HG03025 (cell line): ENCODE data around the gene AKAP17A.
"Not testable (repeated sequence)": the region's sequence is repeated elsewhere in the genome, so short reads cannot be mapped to it uniquely, and the experiment has no call there.

Experiments used
- ATAC-seq: cut with Tn5 transposase; IDR thresholded peaks from one replicate; pipeline ENCODE4 v1.9.1; 2021; ENCODE audit warnings: mild to moderate bottlenecking, moderate library complexity; ENCODE audit not compliant: unreplicated experiment, low FRiP score

Gene AKAP17A, protein sequence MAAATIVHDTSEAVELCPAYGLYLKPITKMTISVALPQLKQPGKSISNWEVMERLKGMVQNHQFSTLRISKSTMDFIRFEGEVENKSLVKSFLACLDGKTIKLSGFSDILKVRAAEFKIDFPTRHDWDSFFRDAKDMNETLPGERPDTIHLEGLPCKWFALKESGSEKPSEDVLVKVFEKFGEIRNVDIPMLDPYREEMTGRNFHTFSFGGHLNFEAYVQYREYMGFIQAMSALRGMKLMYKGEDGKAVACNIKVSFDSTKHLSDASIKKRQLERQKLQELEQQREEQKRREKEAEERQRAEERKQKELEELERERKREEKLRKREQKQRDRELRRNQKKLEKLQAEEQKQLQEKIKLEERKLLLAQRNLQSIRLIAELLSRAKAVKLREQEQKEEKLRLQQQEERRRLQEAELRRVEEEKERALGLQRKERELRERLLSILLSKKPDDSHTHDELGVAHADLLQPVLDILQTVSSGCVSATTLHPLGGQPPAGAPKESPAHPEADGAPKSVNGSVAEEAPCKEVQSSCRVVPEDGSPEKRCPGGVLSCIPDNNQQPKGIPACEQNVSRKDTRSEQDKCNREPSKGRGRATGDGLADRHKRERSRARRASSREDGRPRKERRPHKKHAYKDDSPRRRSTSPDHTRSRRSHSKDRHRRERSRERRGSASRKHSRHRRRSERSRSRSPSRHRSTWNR

DNA sequence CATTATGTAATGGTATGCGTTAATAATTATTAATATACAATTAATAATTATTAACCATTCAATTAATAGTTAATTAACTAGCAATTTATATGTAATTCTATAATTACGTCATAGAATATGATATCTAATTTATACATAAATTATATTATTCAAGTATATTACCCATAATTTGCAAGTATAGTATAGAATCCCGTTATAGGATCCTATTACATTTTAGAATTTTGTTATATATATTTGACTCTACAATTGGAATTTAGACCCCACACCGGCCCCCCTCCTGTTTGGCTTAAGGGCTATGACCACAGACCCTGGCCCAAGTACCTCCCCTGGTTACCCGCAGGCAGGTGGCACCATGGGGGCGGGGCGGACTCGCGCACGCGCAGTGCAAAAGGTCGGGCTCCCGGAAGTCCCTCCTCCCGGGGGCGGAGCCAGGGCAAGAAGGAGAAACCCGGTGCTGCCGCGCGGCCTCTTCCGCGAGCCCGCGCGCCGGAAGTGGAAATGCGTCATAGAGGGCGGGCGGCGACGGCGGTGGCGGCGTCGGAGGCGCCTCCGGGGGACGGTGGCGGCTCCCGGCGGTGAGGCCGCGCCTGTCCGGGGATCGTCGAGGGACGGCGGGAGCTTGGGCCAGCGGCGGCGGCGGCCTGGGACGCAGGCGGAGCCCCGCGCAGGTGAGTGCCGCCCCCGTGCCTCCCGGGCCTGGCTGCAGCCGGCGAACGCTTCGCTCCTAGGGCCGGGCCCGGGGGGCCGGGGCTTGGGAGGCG, at the start of gene AKAP17A:
AKAP17A (plus strand) TSS at position 503 of the 761 bp plus-strand sequence. CDS start 1,859 bp downstream, outside the sequence.
- peak; percentile 78 for ATAC-seq

GRCh38 chrX:1542994-1543725, 48.2 kb upstream of the AKAP17A start:
- no peak for ATAC-seq

DNA sequence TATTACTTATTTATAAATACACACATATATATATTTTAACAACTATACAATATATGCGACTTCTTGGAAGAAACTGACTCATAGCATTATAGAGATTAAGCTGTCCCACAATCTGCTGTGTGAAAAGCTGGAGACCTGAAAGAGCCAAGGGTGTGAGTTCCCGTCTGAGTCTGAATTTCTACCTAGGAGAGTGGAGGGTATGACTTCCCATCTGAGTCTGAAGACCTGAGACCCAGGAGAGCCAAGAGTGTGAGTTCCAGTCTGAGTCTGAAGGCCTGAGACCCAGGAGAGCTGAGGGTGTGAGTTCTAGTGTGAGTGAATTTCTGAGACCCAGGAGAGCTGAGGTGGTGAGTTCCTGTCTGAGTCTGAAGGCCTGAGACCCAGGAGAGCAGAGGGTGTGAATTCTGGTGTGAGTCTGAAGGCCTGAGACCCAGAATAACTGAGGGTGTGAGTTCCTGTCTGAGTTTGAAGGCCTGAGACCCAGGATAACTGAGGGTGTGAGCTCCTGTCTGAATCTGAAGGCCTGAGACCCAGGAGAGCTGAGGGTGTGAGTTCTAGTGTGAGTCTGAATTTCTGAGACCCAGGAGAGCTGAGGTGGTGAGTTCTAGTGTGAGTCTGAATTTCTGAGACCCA, 45.5 kb upstream of the AKAP17A start:
- no peak for ATAC-seq

- no peak for ATAC-seq
Measured at GRCh38 chrX:1546691-1547251, 44.6 kb upstream of the AKAP17A start.

GRCh38 chrX:1551959-1552546, 39.4 kb upstream of the AKAP17A start:
- no peak for ATAC-seq

DNA sequence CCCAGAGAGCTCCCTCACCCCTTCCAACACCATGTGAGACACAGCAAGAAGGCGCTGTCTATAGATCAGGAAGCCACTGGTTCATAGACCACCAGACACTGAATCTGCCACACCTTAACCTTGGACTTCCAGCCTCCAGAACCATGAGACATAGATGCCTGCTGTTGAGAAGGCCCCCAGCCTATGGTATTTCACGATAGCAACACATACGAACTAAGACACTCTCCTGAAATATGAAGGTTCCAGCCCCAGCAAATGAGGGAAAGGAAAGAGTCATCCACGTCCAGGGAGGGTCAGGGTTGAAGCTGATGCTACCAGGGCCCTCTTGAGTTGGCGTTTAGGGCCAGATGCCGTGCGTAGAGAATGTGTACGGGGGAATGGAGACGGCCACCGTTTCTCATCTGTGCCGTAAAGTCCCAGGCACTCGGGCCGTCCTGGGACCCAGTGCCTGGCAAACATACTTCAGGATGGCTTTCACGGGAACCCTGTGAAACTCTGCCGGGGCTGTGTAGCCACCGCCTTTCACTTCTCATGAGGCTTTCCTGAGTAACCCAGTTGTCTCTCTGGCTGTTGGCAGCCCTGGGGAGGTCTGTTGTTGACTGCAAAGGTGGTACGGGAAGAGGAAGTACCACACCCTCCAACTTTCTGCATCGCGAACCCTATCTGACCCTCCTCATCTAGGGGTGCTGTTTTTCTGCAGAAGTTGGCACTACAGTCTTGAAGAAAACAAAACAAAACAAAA, 36.8 kb upstream of the AKAP17A start:
- peak; percentile 49 for ATAC-seq

DNA sequence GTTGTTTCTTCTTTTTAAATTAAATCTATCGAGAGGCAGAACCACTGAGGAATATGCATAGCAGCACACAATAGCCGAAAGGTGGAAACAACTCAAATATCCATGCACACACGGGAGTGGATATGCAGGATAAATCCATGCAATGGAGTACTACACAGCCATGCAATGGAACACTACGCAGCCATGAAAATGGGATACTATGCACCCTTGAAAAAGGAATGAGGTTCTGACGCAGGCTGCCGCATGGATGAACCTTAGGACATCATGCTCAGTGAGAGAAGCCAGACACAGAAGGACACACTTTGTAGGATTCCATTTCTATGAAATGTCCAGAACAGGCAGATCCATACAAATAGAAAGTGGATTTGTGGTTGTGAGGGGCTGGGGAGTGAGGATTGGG, 36.0 kb upstream of the AKAP17A start:
- no peak for ATAC-seq

DNA sequence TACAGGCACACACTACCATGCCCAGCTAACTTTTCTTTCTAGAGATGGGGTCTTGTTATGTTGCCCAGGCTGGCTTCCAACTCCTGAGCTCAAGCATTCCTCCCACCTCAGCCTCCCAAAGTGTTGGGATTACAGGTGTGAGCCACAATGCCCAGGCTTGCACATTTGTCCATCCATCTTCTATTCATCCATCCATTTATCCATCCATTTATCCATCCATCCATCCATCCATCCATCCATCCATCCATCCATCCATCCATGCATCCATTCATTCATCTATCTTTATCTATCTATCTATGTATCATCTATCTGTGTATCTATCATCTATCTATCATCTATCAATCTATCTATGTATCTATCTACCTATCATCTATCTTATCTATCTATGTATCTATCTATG, 34.0 kb upstream of the AKAP17A start:
- ATAC-seq, result not testable (repeated sequence)

- ATAC-seq, result no peak
Measured at GRCh38 chrX:1558761-1559468, 32.5 kb upstream of the AKAP17A start.

DNA sequence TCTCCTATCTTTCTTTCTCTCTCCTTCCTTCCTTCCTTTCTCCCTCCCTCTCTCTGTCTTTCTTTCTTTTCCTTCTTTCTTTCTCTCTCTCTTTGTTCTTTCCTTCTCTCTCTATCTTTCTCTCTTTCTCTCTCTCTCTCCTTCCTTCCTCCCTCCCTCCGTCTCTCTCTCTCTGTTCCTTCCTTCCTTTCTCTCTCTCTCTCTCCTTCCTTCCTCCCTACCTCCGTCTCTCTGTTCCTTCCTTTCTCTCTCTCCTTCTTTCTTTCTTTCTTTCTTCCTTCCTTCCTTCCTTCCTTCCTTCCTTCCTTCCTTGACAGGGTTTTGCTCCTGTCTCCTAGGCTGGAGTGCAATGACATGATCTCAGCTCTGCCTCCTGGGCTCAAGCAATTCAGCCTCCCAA, 30.2 kb upstream of the AKAP17A start:
- ATAC-seq, result no peak

- ATAC-seq, result not testable (repeated sequence)
Measured at GRCh38 chrX:1564077-1564476, 27.3 kb upstream of the AKAP17A start.

GRCh38 chrX:1564750-1565683, 26.4 kb upstream of the AKAP17A start:
- peak; percentile 64 for ATAC-seq

DNA sequence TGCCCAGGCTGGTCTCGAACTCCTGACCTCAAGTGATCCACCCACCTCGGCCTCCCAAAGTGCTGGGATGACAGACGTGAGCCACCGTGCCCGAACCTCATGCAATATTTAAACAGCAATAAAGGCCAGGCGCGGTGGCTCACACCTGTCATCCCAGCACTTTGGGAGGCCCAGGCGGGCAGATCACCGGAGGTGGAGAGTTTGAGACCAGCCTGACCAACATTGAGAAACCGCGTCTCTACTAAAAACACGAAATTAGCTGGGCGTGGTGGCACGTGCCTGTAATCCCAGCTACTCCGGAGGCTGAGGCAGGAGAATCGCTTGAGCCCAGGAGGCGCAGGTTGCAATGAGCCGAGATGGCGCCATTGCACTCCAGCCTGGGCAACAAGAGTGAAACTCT, 17.2 kb upstream of the AKAP17A start:
- ATAC-seq, result not testable (repeated sequence)

DNA sequence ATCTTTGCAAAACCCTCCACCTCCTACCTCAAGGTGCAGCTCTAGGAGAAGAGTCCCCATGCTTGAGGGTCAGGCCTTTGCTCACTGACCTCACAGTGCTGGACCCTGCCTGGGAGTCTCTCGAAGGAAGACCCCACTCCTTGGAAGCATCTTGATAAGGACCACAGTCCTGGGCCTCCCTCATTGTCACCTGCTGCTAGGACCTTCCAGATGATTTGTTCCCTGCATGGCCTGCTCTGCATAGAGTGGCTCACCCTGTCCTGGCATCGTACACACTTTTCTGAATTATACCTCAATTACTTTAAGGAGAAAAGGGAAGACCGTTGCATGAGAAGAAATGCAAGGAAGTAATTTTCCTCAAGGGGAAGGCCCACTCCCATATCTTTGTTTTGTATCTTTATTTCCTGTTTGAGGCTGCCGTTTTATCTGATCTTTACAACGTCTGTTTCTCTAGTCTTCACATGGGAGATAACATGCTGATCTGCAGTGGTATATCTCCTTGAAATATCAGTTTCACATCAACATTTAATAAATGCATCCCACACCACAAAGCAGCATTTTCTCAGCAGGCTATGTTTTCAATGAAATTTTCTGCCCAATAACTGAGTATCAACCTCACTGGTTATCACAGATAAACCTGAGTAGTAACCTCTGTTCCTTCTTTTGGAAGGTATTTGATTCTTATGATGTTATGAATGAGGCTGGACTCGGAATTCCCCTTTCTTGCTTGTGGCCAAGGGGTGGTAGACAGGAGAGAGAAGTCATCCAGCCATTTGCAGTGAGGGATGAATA, 15.0 kb upstream of the AKAP17A start:
- ATAC-seq, result no peak

- ATAC-seq, result no peak
Measured at GRCh38 chrX:1577845-1578244, 13.6 kb upstream of the AKAP17A start.

DNA sequence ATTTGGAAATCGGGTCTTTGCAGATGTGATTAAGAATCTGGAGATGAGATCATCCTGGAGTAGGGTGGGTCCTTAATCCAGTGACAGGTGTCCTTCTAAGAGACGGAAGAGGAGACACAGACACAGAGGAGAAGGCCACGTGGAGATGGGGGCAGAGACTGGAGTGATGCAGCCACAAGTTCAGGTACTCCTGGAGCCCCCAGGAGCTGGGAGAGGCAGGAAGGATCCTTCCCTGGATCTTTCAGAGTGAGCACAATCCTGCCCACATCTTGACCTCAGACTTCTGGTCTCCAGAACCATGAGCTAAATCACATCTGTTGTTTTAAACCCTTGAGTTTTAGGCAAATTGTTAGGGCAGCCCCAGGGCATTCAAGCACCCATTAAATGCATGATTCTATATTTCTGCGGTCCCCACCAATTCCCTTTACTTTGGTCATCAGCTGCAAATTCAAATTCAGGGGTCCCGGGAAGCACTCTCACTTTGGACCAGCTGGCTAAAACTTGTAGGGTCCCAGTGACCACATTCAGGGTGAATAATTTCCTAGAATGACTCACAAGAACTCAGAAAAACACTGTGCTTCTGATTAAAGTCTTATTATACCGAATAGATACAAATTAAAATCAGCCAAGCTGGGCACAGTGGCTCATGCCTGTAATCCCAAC, 12.8 kb upstream of the AKAP17A start:
- no peak for ATAC-seq
